GM19455 (cell line): ENCODE measurements around the gene PRKAA2.

ENCODE experiments used
- ATAC-seq: cut with Tn5 transposase; IDR thresholded peaks from one replicate; pipeline ENCODE4 v1.9.1; 2021; ENCODE audit not compliant: unreplicated experiment

PRKAA2 gene

GRCh38 chr1:56654126-56654923 is 9.2 kb downstream of the PRKAA2 start:
- ATAC-seq = no peak

GRCh38 chr1:56655991-56656613 is 11.0 kb downstream of the PRKAA2 start:
- ATAC-seq = no peak

- ATAC-seq = no peak
Observed at GRCh38 chr1:56658254-56658653, 13.1 kb downstream of the PRKAA2 start.

- no peak for ATAC-seq
Observed at GRCh38 chr1:56660293-56660692, 15.2 kb downstream of the PRKAA2 start.

GRCh38 chr1:56663846-56664245 is 18.7 kb downstream of the PRKAA2 start:
- no peak for ATAC-seq

- ATAC-seq = no peak
Observed at GRCh38 chr1:56665384-56665783, 20.3 kb downstream of the PRKAA2 start.

GRCh38 chr1:56666112-56666608 is 21.0 kb downstream of the PRKAA2 start:
- no peak for ATAC-seq

GRCh38 chr1:56670350-56670749 is 25.2 kb downstream of the PRKAA2 start:
- ATAC-seq = no peak

GRCh38 chr1:56671085-56671484 is 26.0 kb downstream of the PRKAA2 start:
- no peak for ATAC-seq

GRCh38 chr1:56671542-56671941 is 26.4 kb downstream of the PRKAA2 start:
- no peak for ATAC-seq

- no peak for ATAC-seq
Observed at GRCh38 chr1:56672579-56672978, 27.5 kb downstream of the PRKAA2 start.

GRCh38 chr1:56675763-56676162 is 30.6 kb downstream of the PRKAA2 start:
- ATAC-seq = no peak

- ATAC-seq = no peak
Observed at GRCh38 chr1:56676571-56677035, 31.5 kb downstream of the PRKAA2 start.

GRCh38 chr1:56683569-56683968 is 38.5 kb downstream of the PRKAA2 start:
- no peak for ATAC-seq

- ATAC-seq = no peak
Observed at GRCh38 chr1:56686169-56686568, 41.1 kb downstream of the PRKAA2 start.

GRCh38 chr1:56688522-56689026 is 43.5 kb downstream of the PRKAA2 start:
- no peak for ATAC-seq

GRCh38 chr1:56696663-56697062 is 51.5 kb downstream of the PRKAA2 start:
- no peak for ATAC-seq

- no peak for ATAC-seq
Observed at GRCh38 chr1:56703747-56704146, 58.6 kb downstream of the PRKAA2 start.

- no peak for ATAC-seq
Observed at GRCh38 chr1:56707379-56707778, 62.3 kb downstream of the PRKAA2 start.

- peak; percentile 82 for ATAC-seq
Observed at GRCh38 chr1:56709269-56709880, 64.3 kb downstream of the PRKAA2 start.

GRCh38 chr1:56709995-56710394 is 64.9 kb downstream of the PRKAA2 start:
- ATAC-seq = no peak

- no peak for ATAC-seq
Observed at GRCh38 chr1:56710646-56711045, 65.5 kb downstream of the PRKAA2 start.
